ENCODE data around the gene KCNF1.

GRCh38 chr2:10879624-10880585 lies 31.8 kb upstream of the KCNF1 start:
- TF ChIP-seq CTCF (IDR thresholded peaks at IDR 0.05; ENCODE audit: poor library complexity): no peak
- TF ChIP-seq EZH2phosphoT487 (IDR thresholded peaks at IDR 0.05; ENCODE audit: low read depth, severe bottlenecking, unreplicated experiment): no peak
